Activated T-cell treated with anti-CD3 and anti-CD28 coated beads, Interleukin-2, amount 50 U/mL, for 24 hours (primary cell): ENCODE measurements around the gene HS3ST4.

ENCODE experiments used
- DNase-seq: peaks from one replicate; pipeline ENCODE4 v3.0.0-alpha.2; 2020
- H3K27ac Mint-ChIP-seq: 2 replicates; pipeline ENCODE4 v1.8.0; 2020; ENCODE audit warnings: mild to moderate bottlenecking, mixed read lengths
- H3K27me3 Mint-ChIP-seq: 2 replicates; pipeline ENCODE4 v1.8.0; 2020; ENCODE audit warnings: mixed read lengths
- H3K36me3 Mint-ChIP-seq: 2 replicates; pipeline ENCODE4 v1.8.0; 2020; ENCODE audit warnings: low read depth, mixed read lengths
- H3K4me1 Mint-ChIP-seq: 2 replicates; pipeline ENCODE4 v1.8.0; 2020; ENCODE audit warnings: low read depth, mixed read lengths
- H3K4me3 Mint-ChIP-seq: 2 replicates; pipeline ENCODE4 v1.8.0; 2020; ENCODE audit warnings: mild to moderate bottlenecking, moderate library complexity, mixed read lengths
- H3K9me3 Mint-ChIP-seq: 2 replicates; pipeline ENCODE4 v1.8.0; 2020; ENCODE audit warnings: mixed read lengths

Gene HS3ST4

GRCh38 chr16:25874196-25874595 lies 182.4 kb downstream of the HS3ST4 start:
- no peak for DNase-seq
- Mint-ChIP-seq H3K36me3 (no peaks in the 10 kb centered on the region), H3K27me3 (peaks cover 8% of the 10 kb centered on the region), H3K4me3 (no peak overlapping the region), H3K4me1 (no peaks in the 10 kb centered on the region), H3K9me3 (no peaks in the 10 kb centered on the region), H3K27ac (no peak overlapping the region)

GRCh38 chr16:25875956-25876598 lies 184.3 kb downstream of the HS3ST4 start:
- Mint-ChIP-seq H3K4me1 (no peaks in the 10 kb centered on the region), H3K4me3 (no peak overlapping the region), H3K27me3 (peaks cover 9% of the 10 kb centered on the region), H3K27ac (no peak overlapping the region), H3K9me3 (no peaks in the 10 kb centered on the region), H3K36me3 (no peaks in the 10 kb centered on the region)
- DNase-seq = no peak

- no peak overlapping the region for H3K4me3 Mint-ChIP-seq
- H3K27ac Mint-ChIP-seq = no peak overlapping the region
- no peaks in the 10 kb centered on the region for H3K9me3 Mint-ChIP-seq
- peaks cover 12% of the 10 kb centered on the region for H3K27me3 Mint-ChIP-seq
- no peaks in the 10 kb centered on the region for H3K36me3 Mint-ChIP-seq
- H3K4me1 Mint-ChIP-seq = no peaks in the 10 kb centered on the region
- no peak for DNase-seq
Observed at GRCh38 chr16:25877103-25877502, 185.3 kb downstream of the HS3ST4 start.

- no peak for DNase-seq
- Mint-ChIP-seq H3K4me1 (no peaks in the 10 kb centered on the region), H3K36me3 (no peaks in the 10 kb centered on the region), H3K27me3 (peaks cover 17% of the 10 kb centered on the region), H3K4me3 (no peak overlapping the region), H3K9me3 (peaks cover 2% of the 10 kb centered on the region), H3K27ac (no peak overlapping the region)
Observed at GRCh38 chr16:25886598-25886997, 194.8 kb downstream of the HS3ST4 start.

- H3K4me1 Mint-ChIP-seq = no peaks in the 10 kb centered on the region
- DNase-seq = no peak
- no peaks in the 10 kb centered on the region for H3K36me3 Mint-ChIP-seq
- H3K27ac Mint-ChIP-seq = no peak overlapping the region
- H3K4me3 Mint-ChIP-seq = no peak overlapping the region
- peaks cover 7% of the 10 kb centered on the region for H3K27me3 Mint-ChIP-seq
- H3K9me3 Mint-ChIP-seq = peaks cover 2% of the 10 kb centered on the region
Observed at GRCh38 chr16:25888868-25889267, 197.1 kb downstream of the HS3ST4 start.

- Mint-ChIP-seq H3K9me3 (peaks cover 2% of the 10 kb centered on the region), H3K27ac (no peak overlapping the region), H3K4me3 (no peak overlapping the region), H3K4me1 (no peaks in the 10 kb centered on the region), H3K27me3 (peaks cover 25% of the 10 kb centered on the region), H3K36me3 (no peaks in the 10 kb centered on the region)
- no peak for DNase-seq
Observed at GRCh38 chr16:25893332-25893731, 201.6 kb downstream of the HS3ST4 start.

- Mint-ChIP-seq H3K4me1 (no peaks in the 10 kb centered on the region), H3K36me3 (no peaks in the 10 kb centered on the region), H3K27ac (no peak overlapping the region), H3K27me3 (peaks cover 25% of the 10 kb centered on the region), H3K4me3 (no peak overlapping the region), H3K9me3 (peaks cover 2% of the 10 kb centered on the region)
- DNase-seq = no peak
Observed at GRCh38 chr16:25894093-25894492, 202.3 kb downstream of the HS3ST4 start.

- peaks cover 25% of the 10 kb centered on the region for H3K27me3 Mint-ChIP-seq
- no peak overlapping the region for H3K27ac Mint-ChIP-seq
- H3K9me3 Mint-ChIP-seq = no peaks in the 10 kb centered on the region
- no peak for DNase-seq
- no peak overlapping the region for H3K4me3 Mint-ChIP-seq
- H3K4me1 Mint-ChIP-seq = no peaks in the 10 kb centered on the region
- H3K36me3 Mint-ChIP-seq = no peaks in the 10 kb centered on the region
Observed at GRCh38 chr16:25895380-25895779, 203.6 kb downstream of the HS3ST4 start.

- H3K27ac Mint-ChIP-seq = no peak overlapping the region
- no peak for DNase-seq
- H3K4me1 Mint-ChIP-seq = no peaks in the 10 kb centered on the region
- no peak overlapping the region for H3K4me3 Mint-ChIP-seq
- H3K36me3 Mint-ChIP-seq = no peaks in the 10 kb centered on the region
- peaks cover 25% of the 10 kb centered on the region for H3K27me3 Mint-ChIP-seq
- H3K9me3 Mint-ChIP-seq = no peaks in the 10 kb centered on the region
Observed at GRCh38 chr16:25896411-25896810, 204.7 kb downstream of the HS3ST4 start.

- no peak for DNase-seq
- H3K4me3 Mint-ChIP-seq = no peak overlapping the region
- H3K27me3 Mint-ChIP-seq = peaks cover 25% of the 10 kb centered on the region
- H3K9me3 Mint-ChIP-seq = no peaks in the 10 kb centered on the region
- H3K27ac Mint-ChIP-seq = no peak overlapping the region
- H3K4me1 Mint-ChIP-seq = no peaks in the 10 kb centered on the region
- no peaks in the 10 kb centered on the region for H3K36me3 Mint-ChIP-seq
Observed at GRCh38 chr16:25897702-25898101, 205.9 kb downstream of the HS3ST4 start.

- no peak for DNase-seq
- no peak overlapping the region for H3K4me3 Mint-ChIP-seq
- no peaks in the 10 kb centered on the region for H3K9me3 Mint-ChIP-seq
- H3K27me3 Mint-ChIP-seq = peaks cover 6% of the 10 kb centered on the region
- H3K4me1 Mint-ChIP-seq = no peaks in the 10 kb centered on the region
- no peaks in the 10 kb centered on the region for H3K36me3 Mint-ChIP-seq
- no peak overlapping the region for H3K27ac Mint-ChIP-seq
Observed at GRCh38 chr16:25905810-25906209, 214.1 kb downstream of the HS3ST4 start.

- H3K9me3 Mint-ChIP-seq = no peaks in the 10 kb centered on the region
- no peak overlapping the region for H3K4me3 Mint-ChIP-seq
- no peak for DNase-seq
- H3K36me3 Mint-ChIP-seq = no peaks in the 10 kb centered on the region
- H3K27ac Mint-ChIP-seq = no peak overlapping the region
- H3K4me1 Mint-ChIP-seq = no peaks in the 10 kb centered on the region
- H3K27me3 Mint-ChIP-seq = no peaks in the 10 kb centered on the region
Observed at GRCh38 chr16:25910971-25911370, 219.2 kb downstream of the HS3ST4 start.

GRCh38 chr16:25912321-25912720 lies 220.6 kb downstream of the HS3ST4 start:
- H3K9me3 Mint-ChIP-seq = no peaks in the 10 kb centered on the region
- H3K27me3 Mint-ChIP-seq = peaks cover 2% of the 10 kb centered on the region
- H3K36me3 Mint-ChIP-seq = no peaks in the 10 kb centered on the region
- no peak overlapping the region for H3K27ac Mint-ChIP-seq
- DNase-seq = no peak
- H3K4me3 Mint-ChIP-seq = no peak overlapping the region
- H3K4me1 Mint-ChIP-seq = no peaks in the 10 kb centered on the region

- H3K36me3 Mint-ChIP-seq = no peaks in the 10 kb centered on the region
- H3K4me3 Mint-ChIP-seq = no peak overlapping the region
- H3K9me3 Mint-ChIP-seq = no peaks in the 10 kb centered on the region
- peaks cover 2% of the 10 kb centered on the region for H3K27me3 Mint-ChIP-seq
- H3K27ac Mint-ChIP-seq = no peak overlapping the region
- H3K4me1 Mint-ChIP-seq = no peaks in the 10 kb centered on the region
- no peak for DNase-seq
Observed at GRCh38 chr16:25914357-25914962, 222.7 kb downstream of the HS3ST4 start.

- Mint-ChIP-seq H3K27ac (no peak overlapping the region), H3K9me3 (no peaks in the 10 kb centered on the region), H3K4me1 (no peaks in the 10 kb centered on the region), H3K36me3 (no peaks in the 10 kb centered on the region), H3K4me3 (no peak overlapping the region), H3K27me3 (peaks cover 2% of the 10 kb centered on the region)
- DNase-seq = no peak
Observed at GRCh38 chr16:25916037-25916436, 224.3 kb downstream of the HS3ST4 start.
